Spleen (tissue), 7 donors: ENCODE measurements around the gene F11R.

Experiments used
- POLR2AphosphoS5 ChIP-seq, 3 donors: sonication (generic); formaldehyde crosslinking; IDR thresholded peaks; one replicate each; pipeline ENCODE4 v1.5.1; 2017; ENCODE audit warnings: antibody characterized with exemption in 3 of 3
- TF ChIP-seq, protein P1 (sequence below), 11 experiments: fragments of 200-600 bp in 7 of 11; fragments of 450-650 bp in 4 of 11; sonication (generic) in 4 of 11; IDR thresholded peaks in 8 of 11; conservative IDR thresholded peaks in 3 of 11; 1 replicate in 7 of 11; 2 replicates in 4 of 11; pipeline versions ENCODE4 v1.4.0 to v1.8.0; 2016 to 2021; ENCODE audit warnings: antibody characterized with exemption in 11 of 11, inconsistent platforms in 4 of 11, mild to moderate bottlenecking in 1 of 11
- donor health status: DM: no; HTN: no; CAD: no; lungs with moderate emphysema.
- donor health status: DM: no; HTN: no; CAD: no.
- donor health status: DM: no; HTN: no; CAD: no.

DNA sequence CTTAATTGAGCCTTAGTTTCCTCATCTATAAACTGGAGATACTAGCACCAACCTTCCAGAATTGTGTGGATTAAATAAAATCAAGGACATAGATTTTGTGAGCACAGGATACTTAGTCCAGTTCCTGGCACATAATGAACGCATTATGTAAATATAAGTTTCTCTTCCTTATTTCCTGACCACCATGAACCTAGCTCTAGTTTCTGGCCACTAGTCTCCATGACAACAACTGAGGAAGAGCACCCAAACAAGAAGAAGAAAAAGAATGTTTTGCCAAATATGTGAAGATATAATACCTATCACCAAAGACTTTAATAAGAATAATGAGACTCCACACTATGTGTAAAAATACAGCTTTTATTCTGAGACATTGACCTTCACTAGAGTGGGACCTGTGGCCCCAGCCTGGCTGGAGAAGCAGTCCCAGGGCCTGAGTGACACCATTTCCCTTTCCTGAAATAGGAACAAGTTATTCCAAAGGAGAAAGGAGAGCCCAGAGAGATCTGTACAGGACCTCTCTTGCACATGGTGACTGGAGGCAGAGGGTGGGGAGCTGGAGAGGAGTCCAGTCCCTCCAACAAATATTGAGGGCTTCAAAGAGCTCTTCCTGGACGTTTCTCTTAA, 25.8 kb upstream of the F11R start:
- TF ChIP-seq, protein P1, sequence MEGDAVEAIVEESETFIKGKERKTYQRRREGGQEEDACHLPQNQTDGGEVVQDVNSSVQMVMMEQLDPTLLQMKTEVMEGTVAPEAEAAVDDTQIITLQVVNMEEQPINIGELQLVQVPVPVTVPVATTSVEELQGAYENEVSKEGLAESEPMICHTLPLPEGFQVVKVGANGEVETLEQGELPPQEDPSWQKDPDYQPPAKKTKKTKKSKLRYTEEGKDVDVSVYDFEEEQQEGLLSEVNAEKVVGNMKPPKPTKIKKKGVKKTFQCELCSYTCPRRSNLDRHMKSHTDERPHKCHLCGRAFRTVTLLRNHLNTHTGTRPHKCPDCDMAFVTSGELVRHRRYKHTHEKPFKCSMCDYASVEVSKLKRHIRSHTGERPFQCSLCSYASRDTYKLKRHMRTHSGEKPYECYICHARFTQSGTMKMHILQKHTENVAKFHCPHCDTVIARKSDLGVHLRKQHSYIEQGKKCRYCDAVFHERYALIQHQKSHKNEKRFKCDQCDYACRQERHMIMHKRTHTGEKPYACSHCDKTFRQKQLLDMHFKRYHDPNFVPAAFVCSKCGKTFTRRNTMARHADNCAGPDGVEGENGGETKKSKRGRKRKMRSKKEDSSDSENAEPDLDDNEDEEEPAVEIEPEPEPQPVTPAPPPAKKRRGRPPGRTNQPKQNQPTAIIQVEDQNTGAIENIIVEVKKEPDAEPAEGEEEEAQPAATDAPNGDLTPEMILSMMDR (IDR thresholded peaks at IDR 0.05 in 8 of 11, conservative IDR thresholded peaks at IDR 0.05 in 3 of 11), result no peak
- TF ChIP-seq POLR2AphosphoS5 (IDR thresholded peaks at IDR 0.05), result no peak
